GM12878 (cell line): ENCODE measurements around the gene SMIM22. TPM values are rescaled to one million over a fixed set of nuclear protein-coding genes. Genes with fewer than 3 reads are reported as not detected.
A peak's percentile ranks its signal among the peaks of the same experiment; 100 is the strongest.

Source experiments
- ATF7 ChIP-seq: fragments of 450-650 bp; IDR thresholded peaks from 2 replicates; pipeline ENCODE4 v1.6.1; 2016; ENCODE audit warnings: low read depth, mild to moderate bottlenecking
- CUX1 ChIP-seq: IDR thresholded peaks from 2 replicates; pipeline ENCODE4 v1.6.1; 2012; ENCODE audit warnings: improper control_type of control experiment, low read depth, low read length; ENCODE audit not compliant: insufficient replicate concordance
- EP300 ChIP-seq, 2 experiments: fragments of 150-350 bp in 1 of 2; IDR thresholded peaks; 2 replicates each; pipeline ENCODE4 v1.6.1; 2011 to 2012; ENCODE audit warnings: low read depth in 2 of 2, low read length in 2 of 2, borderline replicate concordance in 1 of 2, improper control_type of control experiment in 1 of 2, inconsistent platforms in 1 of 2; ENCODE audit not compliant: control insufficient read depth in 1 of 2
- GATAD2B ChIP-seq: fragments of 450-650 bp; conservative IDR thresholded peaks from 2 replicates; pipeline ENCODE4 v1.6.1; 2017; ENCODE audit warnings: low read depth, mild to moderate bottlenecking, moderate library complexity
- HDAC2 ChIP-seq: fragments of 200-600 bp; sonication (generic); IDR thresholded peaks from 2 replicates; pipeline ENCODE4 v1.6.1; 2017
- IKZF1 ChIP-seq: fragments of 450-650 bp; conservative IDR thresholded peaks from 2 replicates; pipeline ENCODE4 v1.6.1; 2017; ENCODE audit warnings: antibody characterized with exemption, mild to moderate bottlenecking
- IKZF2 ChIP-seq, 2 experiments: fragments of 450-650 bp; IDR thresholded peaks; 2 replicates each; pipeline ENCODE4 v1.6.1; 2017; ENCODE audit warnings: mild to moderate bottlenecking in 2 of 2, moderate library complexity in 2 of 2
- NFIC ChIP-seq: IDR thresholded peaks from 2 replicates; pipeline ENCODE4 v1.6.1; 2012; ENCODE audit warnings: low read depth, mild to moderate bottlenecking, inconsistent platforms, low read length, moderate library complexity
- NKRF ChIP-seq: fragments of 450-650 bp; conservative IDR thresholded peaks from 2 replicates; pipeline ENCODE4 v1.6.1; 2017; ENCODE audit warnings: mild to moderate bottlenecking, moderate library complexity
- NR2C1 ChIP-seq: fragments of 450-650 bp; IDR thresholded peaks from 2 replicates; pipeline ENCODE4 v1.6.1; 2017; ENCODE audit warnings: antibody characterized with exemption, mild to moderate bottlenecking, moderate library complexity
- PML ChIP-seq: IDR thresholded peaks from 2 replicates; pipeline ENCODE4 v1.6.1; 2012; ENCODE audit warnings: low read length, inconsistent platforms
- TARDBP ChIP-seq: IDR thresholded peaks from 2 replicates; pipeline ENCODE4 v1.6.1; 2016; ENCODE audit warnings: borderline replicate concordance
- TCF12 ChIP-seq: IDR thresholded peaks from 2 replicates; pipeline ENCODE4 v1.6.1; 2011; ENCODE audit warnings: low read depth, mild to moderate bottlenecking, low read length
- ZBTB40 ChIP-seq: fragments of 450-650 bp; IDR thresholded peaks from 2 replicates; pipeline ENCODE4 v1.6.1; 2016; ENCODE audit warnings: mild to moderate bottlenecking, moderate library complexity, borderline replicate concordance
- polyA plus RNA-seq, 11 experiments: library from polyadenylated mRNA; depleted of rRNA in 4 of 11; unstranded in 6 of 11; stranded (reverse) in 5 of 11; fragments of >200 nt; fragmentation: Nextera tagmentation in 4 of 11; fragmentation: Illumina TruSeq in 1 of 11; extraction: Ambion mirVana in 4 of 11; extraction: Trizol in 1 of 11; gene quantifications; 1 replicate in 1 of 11; 2 replicates in 10 of 11; pipeline versions ENCODE4 v1.2.1 to v1.2.3, GENCODE V29; 2011 to 2016; ENCODE audit warnings: inconsistent platforms in 2 of 11, missing spikeins in 2 of 11, low read depth in 1 of 11
- total RNA-seq, 4 experiments: library from RNA; depleted of rRNA in 3 of 4; stranded (reverse); fragments of >200 nt in 3 of 4; fragmentation: Illumina TruSeq in 1 of 4; extraction: Trizol in 1 of 4; gene quantifications; 2 replicates each; pipeline versions ENCODE4 v1.2.1 to v1.2.3, GENCODE V29; 2013 to 2021
- TF ChIP-seq, protein P1 (sequence below): fragments of 450-650 bp; IDR thresholded peaks from 2 replicates; pipeline ENCODE4 v1.6.1; 2016; ENCODE audit warnings: mild to moderate bottlenecking

SMIM22 gene
- total and polyA plus RNA-seq, 10 of the 15 experiments (the other 5 are each of a cell fraction or from before 2014, with no cell fraction given) = 0.83 TPM; not detected in 9

DNA sequence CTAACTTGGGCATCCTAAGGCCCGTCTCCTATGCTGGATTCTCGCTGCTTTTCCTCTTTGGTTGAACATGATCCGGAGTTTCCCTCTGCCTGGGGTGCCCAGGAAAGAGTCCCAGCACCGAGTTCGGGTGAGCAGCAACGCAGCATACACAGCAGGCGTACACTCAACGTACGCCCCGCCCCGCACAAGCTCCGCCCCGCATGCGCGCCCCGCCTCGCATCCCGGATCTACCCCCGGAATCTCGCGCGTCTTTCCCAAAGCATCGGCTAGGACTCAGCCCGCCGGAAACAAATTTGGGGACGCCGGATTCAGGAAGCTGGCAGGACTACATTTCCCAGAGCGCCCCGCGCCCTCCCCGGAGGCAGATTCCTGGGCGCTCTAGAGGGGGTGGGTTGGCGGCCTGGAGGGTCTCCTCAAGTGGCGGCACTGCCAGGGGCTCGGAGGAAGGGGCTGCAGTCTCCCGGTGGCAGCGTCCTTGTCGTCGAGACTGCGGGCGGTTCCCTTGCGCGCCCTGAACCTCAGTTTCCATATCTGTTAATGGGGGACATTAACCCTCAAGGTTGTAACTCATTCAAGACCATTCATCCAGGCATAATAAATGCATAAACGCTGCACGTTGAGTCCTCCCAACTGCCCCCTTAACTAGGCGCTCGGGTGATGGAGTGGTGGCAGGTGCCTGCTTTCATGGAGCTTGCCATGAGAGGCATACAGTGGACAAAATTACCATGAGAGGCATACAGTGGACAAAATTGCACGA is 26.4 kb upstream of the SMIM22 start (continued):
- TF ChIP-seq IKZF1 = peak; percentile 97
- peak; percentile 43 for TF ChIP-seq NKRF
- no peak for TF ChIP-seq EP300 (IDR thresholded peaks at IDR 0.05; ENCODE audit: borderline replicate concordance in 1 of 2, control insufficient read depth in 1 of 2, low read depth in 2 of 2, low read length in 2 of 2)
- TF ChIP-seq, protein P1, sequence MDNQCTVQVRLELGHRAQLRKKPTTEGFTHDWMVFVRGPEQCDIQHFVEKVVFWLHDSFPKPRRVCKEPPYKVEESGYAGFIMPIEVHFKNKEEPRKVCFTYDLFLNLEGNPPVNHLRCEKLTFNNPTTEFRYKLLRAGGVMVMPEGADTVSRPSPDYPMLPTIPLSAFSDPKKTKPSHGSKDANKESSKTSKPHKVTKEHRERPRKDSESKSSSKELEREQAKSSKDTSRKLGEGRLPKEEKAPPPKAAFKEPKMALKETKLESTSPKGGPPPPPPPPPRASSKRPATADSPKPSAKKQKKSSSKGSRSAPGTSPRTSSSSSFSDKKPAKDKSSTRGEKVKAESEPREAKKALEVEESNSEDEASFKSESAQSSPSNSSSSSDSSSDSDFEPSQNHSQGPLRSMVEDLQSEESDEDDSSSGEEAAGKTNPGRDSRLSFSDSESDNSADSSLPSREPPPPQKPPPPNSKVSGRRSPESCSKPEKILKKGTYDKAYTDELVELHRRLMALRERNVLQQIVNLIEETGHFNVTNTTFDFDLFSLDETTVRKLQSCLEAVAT = no peak
- no peak for TF ChIP-seq TARDBP
- TF ChIP-seq TCF12 = no peak
- no peak for TF ChIP-seq GATAD2B
- no peak for TF ChIP-seq PML
- TF ChIP-seq NFIC = no peak
- TF ChIP-seq ZBTB40 = peak; percentile 79; the same call in 1 of the 2 replicates
- TF ChIP-seq IKZF2 (IDR thresholded peaks at IDR 0.05) = peak; percentile 88 to 91
- TF ChIP-seq ATF7 = no peak
- no peak for TF ChIP-seq CUX1
- no peak for TF ChIP-seq HDAC2
- peak; percentile 75 for TF ChIP-seq NR2C1
